Gastroesophageal sphincter (tissue), 3 donors: ENCODE measurements around the gene MTG1.

ENCODE experiments used
- CTCF ChIP-seq, 4 experiments: fragments of 200-600 bp in 2 of 4; fragments of 450-650 bp in 2 of 4; sonication (generic) in 1 of 4; IDR thresholded peaks; one replicate each; pipeline ENCODE4 v1.5.1; 2017 to 2019; ENCODE audit warnings: antibody characterized with exemption in 4 of 4, mild to moderate bottlenecking in 2 of 4, moderate library complexity in 2 of 4
- POLR2A ChIP-seq, 2 donors: fragments of 450-650 bp; IDR thresholded peaks; one replicate each; pipeline ENCODE4 v1.6.1; 2017; ENCODE audit warnings: antibody characterized with exemption in 2 of 2, mild to moderate bottlenecking in 2 of 2, moderate library complexity in 1 of 2

- TF ChIP-seq CTCF (IDR thresholded peaks at IDR 0.05), result no peak
- no peak for TF ChIP-seq POLR2A (IDR thresholded peaks at IDR 0.05)
These were observed 59.7 kb downstream of the MTG1 start, which contains the start of gene SCART1 for GRCh38 chr10:133453516-133454203.
